MCF 10A (cell line): Measurements from ENCODE around the gene TMEM119. TPM values are rescaled to one million over a fixed set of nuclear protein-coding genes. Genes with fewer than 3 reads are reported as not detected.

Source experiments
- BruUV-seq: library from RNA; stranded (reverse); fragments of 400-500 nt; replicated peaks from 2 replicates; lab custom pipeline; 2021; lab: Mats Ljungman, UMichigan
- CTCF ChIA-PET: fragments of 300-600 bp; sonication (Branson Sonifier 250); formaldehyde crosslinking; extraction: SDS; loops from one replicate; lab custom pipeline; 2021; ENCODE audit warnings: antibody characterized with exemption, inconsistent platforms; lab: Yijun Ruan, JAX
- POLR2A ChIA-PET: fragments of 300-600, 350-650 bp; sonication (Branson Sonifier 250); formaldehyde crosslinking; extraction: SDS; loops from one replicate; lab custom pipeline; 2020; ENCODE audit warnings: antibody characterized with exemption, inconsistent platforms; lab: Yijun Ruan, JAX
- DNase-seq: peaks from one replicate; pipeline ENCODE4 v3.0.0-alpha.2; 2018; ENCODE audit not compliant: unreplicated experiment
- H3K27ac Mint-ChIP-seq: one replicate; pipeline ENCODE4 v1.8.0; 2022; ENCODE audit warnings: mild to moderate bottlenecking, low read depth, mixed read lengths; ENCODE audit not compliant: unreplicated experiment
- H3K27me3 Mint-ChIP-seq: one replicate; pipeline ENCODE4 v1.8.0; 2022; ENCODE audit warnings: mixed read lengths; ENCODE audit not compliant: insufficient read depth, unreplicated experiment
- H3K36me3 Mint-ChIP-seq: one replicate; pipeline ENCODE4 v1.8.0; 2022; ENCODE audit warnings: mild to moderate bottlenecking, moderate library complexity, mixed read lengths; ENCODE audit not compliant: insufficient read depth, unreplicated experiment
- H3K4me1 Mint-ChIP-seq: one replicate; pipeline ENCODE4 v1.8.0; 2022; ENCODE audit warnings: mixed read lengths; ENCODE audit not compliant: insufficient read depth, unreplicated experiment
- H3K4me3 Mint-ChIP-seq: one replicate; pipeline ENCODE4 v1.8.0; 2022; ENCODE audit warnings: mild to moderate bottlenecking, moderate library complexity, mixed read lengths; ENCODE audit not compliant: unreplicated experiment
- H3K9me3 Mint-ChIP-seq: one replicate; pipeline ENCODE4 v1.8.0; 2022; ENCODE audit warnings: mixed read lengths; ENCODE audit not compliant: unreplicated experiment
- intact Hi-C: fragments of 100-400 bp; cut with micrococcal nuclease; formaldehyde crosslinking; loops from 2 replicates; pipeline ENCODE4 v1.14.1; 2022
- total RNA-seq: library from RNA; stranded (reverse); gene quantifications from 2 replicates; pipeline ENCODE4 v1.2.3, GENCODE V29; 2022
- TF ChIP-seq, protein P1 (sequence below): fragments of 200-600 bp; IDR thresholded peaks from one replicate; pipeline ENCODE4 v1.8.0; 2022; ENCODE audit warnings: antibody characterized with exemption, mild to moderate bottlenecking; ENCODE audit not compliant: unreplicated experiment

Gene TMEM119
- total RNA-seq, 1 experiment from 2014 or later = not detected

DNA sequence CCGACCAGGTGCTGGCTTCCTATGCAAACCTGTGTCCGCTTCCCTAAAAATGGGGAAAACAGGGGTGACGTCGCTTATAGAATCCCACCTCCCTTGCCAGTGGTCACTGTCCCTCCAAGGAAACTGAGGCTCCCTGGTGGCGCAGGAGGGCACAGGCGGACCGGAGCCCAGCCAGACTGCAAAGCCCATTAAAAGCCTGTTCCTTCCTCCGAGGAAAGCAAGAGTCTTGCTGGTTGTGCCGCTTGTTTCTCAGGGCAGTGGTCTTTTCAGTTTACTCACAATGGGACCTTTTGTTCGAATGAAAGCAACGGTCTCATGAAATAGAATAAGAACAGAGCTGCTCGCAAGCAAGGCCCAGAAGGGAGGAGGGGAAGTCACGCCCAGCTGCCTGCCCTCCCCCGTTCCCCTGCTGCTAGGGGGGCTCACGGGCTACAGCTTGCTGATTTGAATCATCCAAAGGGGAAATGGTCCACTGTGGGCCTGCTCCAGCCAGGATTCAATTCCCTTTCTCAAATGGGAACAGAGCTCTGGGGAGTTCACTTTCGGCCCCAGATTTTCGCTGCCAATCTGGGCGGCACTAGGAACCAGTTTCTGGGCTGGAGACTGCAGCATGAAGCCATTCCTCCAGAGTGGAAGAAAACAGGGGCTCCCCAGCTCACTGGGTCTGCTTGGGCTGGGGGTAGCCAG lies 40.4 kb upstream of the TMEM119 start:
- no peak for DNase-seq
- Mint-ChIP-seq H3K36me3 (no peaks in the 10 kb centered on the region), H3K4me3 (no peak overlapping the region), H3K4me1 (peaks cover 17% of the 10 kb centered on the region), H3K27ac (no peak overlapping the region), H3K9me3 (no peaks in the 10 kb centered on the region), H3K27me3 (no peaks in the 10 kb centered on the region)
- TF ChIP-seq, protein P1, sequence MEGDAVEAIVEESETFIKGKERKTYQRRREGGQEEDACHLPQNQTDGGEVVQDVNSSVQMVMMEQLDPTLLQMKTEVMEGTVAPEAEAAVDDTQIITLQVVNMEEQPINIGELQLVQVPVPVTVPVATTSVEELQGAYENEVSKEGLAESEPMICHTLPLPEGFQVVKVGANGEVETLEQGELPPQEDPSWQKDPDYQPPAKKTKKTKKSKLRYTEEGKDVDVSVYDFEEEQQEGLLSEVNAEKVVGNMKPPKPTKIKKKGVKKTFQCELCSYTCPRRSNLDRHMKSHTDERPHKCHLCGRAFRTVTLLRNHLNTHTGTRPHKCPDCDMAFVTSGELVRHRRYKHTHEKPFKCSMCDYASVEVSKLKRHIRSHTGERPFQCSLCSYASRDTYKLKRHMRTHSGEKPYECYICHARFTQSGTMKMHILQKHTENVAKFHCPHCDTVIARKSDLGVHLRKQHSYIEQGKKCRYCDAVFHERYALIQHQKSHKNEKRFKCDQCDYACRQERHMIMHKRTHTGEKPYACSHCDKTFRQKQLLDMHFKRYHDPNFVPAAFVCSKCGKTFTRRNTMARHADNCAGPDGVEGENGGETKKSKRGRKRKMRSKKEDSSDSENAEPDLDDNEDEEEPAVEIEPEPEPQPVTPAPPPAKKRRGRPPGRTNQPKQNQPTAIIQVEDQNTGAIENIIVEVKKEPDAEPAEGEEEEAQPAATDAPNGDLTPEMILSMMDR = no peak
- POLR2A ChIA-PET = no interaction called here
- intact Hi-C loops = no loop called here
- CTCF ChIA-PET = interaction anchor here (0.5 to 8.4 kb wide), 4 partner anchors 21 to 243 kb away, joined by 3 to 52 read pairs (median 10); no protein-coding TSS in a partner anchor
- no TSS peak for BruUV-seq

DNA sequence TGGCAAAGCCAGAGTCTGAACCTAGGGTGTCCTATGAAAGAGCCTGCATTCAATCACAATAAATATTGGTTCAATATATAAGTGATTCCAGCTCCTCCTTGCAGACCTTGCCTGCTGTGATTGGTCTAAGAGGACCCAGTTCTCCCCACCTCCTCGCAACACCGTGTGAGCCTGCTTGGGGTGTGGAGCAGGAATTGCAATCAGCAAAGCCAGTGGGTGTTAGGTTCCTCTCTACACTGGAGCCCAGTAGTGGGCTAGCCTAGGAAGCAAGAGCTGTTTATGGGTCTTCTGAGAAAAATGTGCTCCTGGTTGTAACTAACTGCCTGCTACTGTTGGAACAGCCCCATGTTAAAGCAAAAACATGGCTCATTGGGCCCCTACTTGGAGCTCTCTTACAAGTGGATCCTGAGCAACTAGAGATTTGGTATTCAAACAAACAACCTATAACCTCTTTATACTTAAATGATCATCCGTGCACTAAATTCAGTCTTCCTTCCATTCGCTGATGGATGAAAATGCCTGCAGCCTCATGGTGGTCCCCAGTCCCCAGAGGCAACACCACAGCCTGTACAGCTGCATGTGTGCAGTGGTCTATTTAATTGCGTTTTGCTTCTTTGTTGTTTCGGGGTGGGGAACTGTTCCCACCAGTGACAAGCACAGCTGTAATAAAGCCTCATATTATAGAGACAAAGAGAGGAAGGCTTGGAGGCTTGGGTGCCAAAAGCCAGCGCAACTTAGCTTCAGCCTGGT lies 39.5 kb upstream of the TMEM119 start:
- no peak overlapping the region for H3K27ac Mint-ChIP-seq
- CTCF ChIA-PET = interaction anchor here (0.7 to 8.4 kb wide), 4 partner anchors 20 to 167 kb away, joined by 3 to 52 read pairs (median 5); no protein-coding TSS in a partner anchor
- no peaks in the 10 kb centered on the region for H3K27me3 Mint-ChIP-seq
- intact Hi-C loops = no loop called here
- POLR2A ChIA-PET = interaction anchor here (0.5 to 0.6 kb wide), 2 partner anchors 61 to 96 kb away, joined by 3 read pairs; no protein-coding TSS in a partner anchor
- no peaks in the 10 kb centered on the region for H3K9me3 Mint-ChIP-seq
- TF ChIP-seq, protein P1 = no peak
- no peak for DNase-seq
- no peak overlapping the region for H3K4me3 Mint-ChIP-seq
- no peaks in the 10 kb centered on the region for H3K36me3 Mint-ChIP-seq
- no TSS peak for BruUV-seq
- H3K4me1 Mint-ChIP-seq = peaks cover 17% of the 10 kb centered on the region

DNA sequence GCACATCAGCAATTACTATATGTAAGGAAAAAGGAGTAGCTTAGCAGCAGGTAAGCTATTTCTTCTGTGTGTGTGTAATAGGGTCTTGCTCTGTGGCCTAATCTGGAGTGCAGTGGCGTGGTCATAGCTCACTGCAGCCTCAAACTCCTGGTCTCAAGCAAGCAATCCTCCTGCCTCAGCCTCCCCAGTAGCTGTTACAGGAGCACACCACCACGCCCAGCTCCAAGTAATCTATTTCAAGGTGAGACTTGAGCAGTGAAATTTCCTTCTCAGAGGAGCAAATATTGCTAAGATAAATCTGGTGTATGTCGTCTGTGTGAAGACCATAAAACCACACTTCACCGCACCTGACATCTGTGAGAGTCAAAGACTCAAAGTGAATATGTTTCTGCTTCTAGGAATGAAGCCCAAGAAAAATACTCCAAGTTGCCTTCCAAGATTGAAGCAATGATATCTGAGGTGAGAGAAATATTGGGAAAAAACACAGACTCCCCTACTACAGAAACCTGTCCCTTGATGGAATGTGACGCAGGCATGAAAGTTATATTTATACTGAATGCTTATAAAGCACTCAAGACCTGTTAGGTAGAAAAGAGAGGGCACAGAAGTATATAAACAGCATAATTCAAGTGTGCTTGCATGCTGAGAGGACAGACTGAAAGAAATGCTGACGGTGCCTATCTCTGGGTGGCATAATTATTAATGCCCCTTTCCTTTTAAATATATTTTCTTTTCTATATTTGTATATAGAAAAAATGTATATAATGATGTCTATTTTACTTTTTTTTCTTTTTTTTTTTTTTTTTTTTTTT lies 38.3 kb upstream of the TMEM119 start:
- Mint-ChIP-seq H3K27me3 (no peaks in the 10 kb centered on the region), H3K9me3 (no peaks in the 10 kb centered on the region), H3K4me1 (peaks cover 13% of the 10 kb centered on the region), H3K4me3 (no peak overlapping the region), H3K27ac (no peak overlapping the region), H3K36me3 (no peaks in the 10 kb centered on the region)
- CTCF ChIA-PET = interaction anchor here (1.3 to 8.4 kb wide), 2 partner anchors 19 to 72 kb away, joined by 6 to 52 read pairs; no protein-coding TSS in a partner anchor
- POLR2A ChIA-PET = no interaction called here
- TF ChIP-seq, protein P1 = no peak
- no TSS peak for BruUV-seq
- intact Hi-C loops = no loop called here
- no peak for DNase-seq
